ENCODE measurements around the gene LRRC71. TPM values are rescaled to one million over a fixed set of nuclear protein-coding genes. Genes with fewer than 3 reads are reported as not detected.

LRRC71 gene
- total and polyA plus RNA-seq, 2 of the 13 experiments (the other 11 are each of a cell fraction or from before 2014, with no cell fraction given): not detected

- Histone ChIP-seq H3K4me1 (ENCODE audit: insufficient read depth, low read length) (peaks cover 28% of the 10 kb centered on the region), H3K9ac (ENCODE audit: insufficient read depth, low read depth, low read length) (no peak overlapping the region), H2AFZ (ENCODE audit: low read length) (peak overlapping the region; percentile 37), H3K27ac (ENCODE audit: extremely low read length, insufficient read depth, low read length) (no peak overlapping the region), H3K27me3 (ENCODE audit: control insufficient read depth in 1 of 2, insufficient read depth in 2 of 2, low read length in 2 of 2) (peaks cover 10 to 88% of the 10 kb centered on the region in 2 experiments), H4K20me1 (ENCODE audit: insufficient read depth, low read length) (no peaks in the 10 kb centered on the region), H3K4me3 (replicated peaks in 1 of 3; ENCODE audit: insufficient read depth in 1 of 3, low read depth in 2 of 3, low read length in 3 of 3) (no peak overlapping the region), H3K36me3 (replicated peaks in 1 of 2; ENCODE audit: control insufficient read depth in 1 of 2, insufficient read depth in 2 of 2, low read length in 2 of 2) (no peaks in the 10 kb centered on the region), H3K4me2 (ENCODE audit: low read depth, low read length) (no peak overlapping the region), H3K79me2 (ENCODE audit: insufficient read depth, low read length) (no peaks in the 10 kb centered on the region), H3K9me3 (ENCODE audit: low read length) (no peaks in the 10 kb centered on the region)
- TF ChIP-seq CENPBD1 (CRISPR knock-in tag; IDR thresholded peaks at IDR 0.05; ENCODE audit: borderline replicate concordance, low read depth) (no peak), ZSCAN31 (CRISPR knock-in tag; IDR thresholded peaks at IDR 0.05; ENCODE audit: low read depth) (no peak), ZNF567 (CRISPR knock-in tag; IDR thresholded peaks at IDR 0.05; ENCODE audit: borderline replicate concordance) (no peak), ZNF430 (CRISPR knock-in tag; IDR thresholded peaks at IDR 0.05) (no peak)
- FAIRE-seq (no peak), ATAC-seq (no peak), DNase-seq (ENCODE audit: low spot score) (no peak)
- POLR2A ChIA-PET: no interaction called here
- no TSS peak for BruUV-seq (replicated peaks)
- CTCF ChIA-PET (ENCODE audit: low intra/inter-chr PET ratio, low total read pairs): no interaction called here
- WGBS (ENCODE audit: low lambda C conversion rate): 35% methylated on average over 12 of the region's 12 CpGs
- in situ Hi-C loops (cut with HindIII; ENCODE audit: extremely low pct_ligation_motif_present, low pct_unique_long_range_greater_than_20kb): no loop called here
- intact Hi-C loops (cut with micrococcal nuclease; ENCODE audit: unreplicated experiment): no loop called here
These were observed 21.3 kb upstream of the LRRC71 start for GRCh38 chr1:156898971-156899664.

- BruUV-seq (replicated peaks): no TSS peak
- in situ Hi-C loops (cut with HindIII; ENCODE audit: extremely low pct_ligation_motif_present, low pct_unique_long_range_greater_than_20kb): no loop called here
- H3K79me2 ChIP-seq (ENCODE audit: insufficient read depth, low read length): no peaks in the 10 kb centered on the region
- no peak for DNase-seq (ENCODE audit: low spot score)
- no peak for ATAC-seq
- no peaks in the 10 kb centered on the region for H4K20me1 ChIP-seq (ENCODE audit: insufficient read depth, low read length)
- H3K9ac ChIP-seq (ENCODE audit: insufficient read depth, low read depth, low read length): no peak overlapping the region
- FAIRE-seq: no peak
- H3K4me1 ChIP-seq (ENCODE audit: insufficient read depth, low read length): peaks cover 28% of the 10 kb centered on the region
- ChIA-PET POLR2A (no interaction called here), CTCF (ENCODE audit: low intra/inter-chr PET ratio, low total read pairs) (no interaction called here)
- H3K27me3 ChIP-seq (ENCODE audit: control insufficient read depth in 1 of 2, insufficient read depth in 2 of 2, low read length in 2 of 2): peaks cover 7 to 88% of the 10 kb centered on the region in 2 experiments
- H3K4me2 ChIP-seq (ENCODE audit: low read depth, low read length): no peak overlapping the region
- H3K27ac ChIP-seq (ENCODE audit: extremely low read length, insufficient read depth, low read length): no peak overlapping the region
- no peak overlapping the region for H2AFZ ChIP-seq (ENCODE audit: low read length)
- H3K36me3 ChIP-seq (replicated peaks in 1 of 2; ENCODE audit: control insufficient read depth in 1 of 2, insufficient read depth in 2 of 2, low read length in 2 of 2): no peaks in the 10 kb centered on the region
- H3K4me3 ChIP-seq (replicated peaks in 1 of 3; ENCODE audit: insufficient read depth in 1 of 3, low read depth in 2 of 3, low read length in 3 of 3): no peak overlapping the region
- no peaks in the 10 kb centered on the region for H3K9me3 ChIP-seq (ENCODE audit: low read length)
- intact Hi-C loops (cut with micrococcal nuclease; ENCODE audit: unreplicated experiment): no loop called here
- WGBS (ENCODE audit: low lambda C conversion rate): 46% methylated on average over 12 of the region's 12 CpGs
- TF ChIP-seq ZHX1 (CRISPR knock-in tag; IDR thresholded peaks at IDR 0.05; ENCODE audit: low read depth) (no peak), NONO (IDR thresholded peaks at IDR 0.05) (no peak), NONO (CRISPR knock-in tag; conservative IDR thresholded peaks at IDR 0.05) (no peak), ZNF614 (CRISPR knock-in tag; IDR thresholded peaks at IDR 0.05; ENCODE audit: borderline replicate concordance) (no peak), PHF5A (CRISPR knock-in tag; IDR thresholded peaks at IDR 0.05; ENCODE audit: low read depth, unreplicated experiment) (no peak), ZFP36L1 (CRISPR knock-in tag; IDR thresholded peaks at IDR 0.05) (no peak), GATAD1 (CRISPR knock-in tag; IDR thresholded peaks at IDR 0.05) (no peak), CC2D1A (CRISPR knock-in tag; IDR thresholded peaks at IDR 0.05) (no peak)
These were observed 20.3 kb upstream of the LRRC71 start for GRCh38 chr1:156899956-156900718.

Data from HepG2 (cell line).